GM12873 (cell line): ENCODE data around the gene FHIT.

ENCODE experiments used
- TF ChIP-seq, protein P1 (sequence below): IDR thresholded peaks from 2 replicates; pipeline ENCODE4 v1.5.1; 2012; ENCODE audit warnings: low read depth, mild to moderate bottlenecking, moderate library complexity, low read length, control low read depth; ENCODE audit not compliant: insufficient read depth; ENCODE audit errors: missing control alignments

Gene FHIT

GRCh38 chr3:59879031-59879581, 1372.1 kb downstream of the FHIT start:
- TF ChIP-seq, protein P1, sequence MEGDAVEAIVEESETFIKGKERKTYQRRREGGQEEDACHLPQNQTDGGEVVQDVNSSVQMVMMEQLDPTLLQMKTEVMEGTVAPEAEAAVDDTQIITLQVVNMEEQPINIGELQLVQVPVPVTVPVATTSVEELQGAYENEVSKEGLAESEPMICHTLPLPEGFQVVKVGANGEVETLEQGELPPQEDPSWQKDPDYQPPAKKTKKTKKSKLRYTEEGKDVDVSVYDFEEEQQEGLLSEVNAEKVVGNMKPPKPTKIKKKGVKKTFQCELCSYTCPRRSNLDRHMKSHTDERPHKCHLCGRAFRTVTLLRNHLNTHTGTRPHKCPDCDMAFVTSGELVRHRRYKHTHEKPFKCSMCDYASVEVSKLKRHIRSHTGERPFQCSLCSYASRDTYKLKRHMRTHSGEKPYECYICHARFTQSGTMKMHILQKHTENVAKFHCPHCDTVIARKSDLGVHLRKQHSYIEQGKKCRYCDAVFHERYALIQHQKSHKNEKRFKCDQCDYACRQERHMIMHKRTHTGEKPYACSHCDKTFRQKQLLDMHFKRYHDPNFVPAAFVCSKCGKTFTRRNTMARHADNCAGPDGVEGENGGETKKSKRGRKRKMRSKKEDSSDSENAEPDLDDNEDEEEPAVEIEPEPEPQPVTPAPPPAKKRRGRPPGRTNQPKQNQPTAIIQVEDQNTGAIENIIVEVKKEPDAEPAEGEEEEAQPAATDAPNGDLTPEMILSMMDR = no peak

DNA sequence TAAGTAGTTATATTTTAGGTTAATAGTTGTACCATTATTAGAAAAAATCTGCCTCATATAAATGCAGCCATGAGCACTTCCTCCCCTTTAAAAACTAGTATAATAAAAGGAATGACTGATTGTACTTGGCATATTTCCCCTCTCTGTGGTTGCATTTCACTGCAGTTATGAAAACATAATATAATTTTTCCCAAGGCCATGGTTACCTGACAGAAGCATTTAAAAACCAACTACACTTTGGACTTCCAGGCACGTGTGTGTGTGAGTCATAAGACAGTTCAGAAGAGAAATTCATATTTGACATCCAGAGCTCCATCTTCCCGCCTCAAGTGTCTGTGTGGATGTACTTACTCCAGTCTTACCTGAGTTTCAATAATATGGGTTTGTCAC, 1373.2 kb downstream of the FHIT start:
- TF ChIP-seq, protein P1 = no peak

DNA sequence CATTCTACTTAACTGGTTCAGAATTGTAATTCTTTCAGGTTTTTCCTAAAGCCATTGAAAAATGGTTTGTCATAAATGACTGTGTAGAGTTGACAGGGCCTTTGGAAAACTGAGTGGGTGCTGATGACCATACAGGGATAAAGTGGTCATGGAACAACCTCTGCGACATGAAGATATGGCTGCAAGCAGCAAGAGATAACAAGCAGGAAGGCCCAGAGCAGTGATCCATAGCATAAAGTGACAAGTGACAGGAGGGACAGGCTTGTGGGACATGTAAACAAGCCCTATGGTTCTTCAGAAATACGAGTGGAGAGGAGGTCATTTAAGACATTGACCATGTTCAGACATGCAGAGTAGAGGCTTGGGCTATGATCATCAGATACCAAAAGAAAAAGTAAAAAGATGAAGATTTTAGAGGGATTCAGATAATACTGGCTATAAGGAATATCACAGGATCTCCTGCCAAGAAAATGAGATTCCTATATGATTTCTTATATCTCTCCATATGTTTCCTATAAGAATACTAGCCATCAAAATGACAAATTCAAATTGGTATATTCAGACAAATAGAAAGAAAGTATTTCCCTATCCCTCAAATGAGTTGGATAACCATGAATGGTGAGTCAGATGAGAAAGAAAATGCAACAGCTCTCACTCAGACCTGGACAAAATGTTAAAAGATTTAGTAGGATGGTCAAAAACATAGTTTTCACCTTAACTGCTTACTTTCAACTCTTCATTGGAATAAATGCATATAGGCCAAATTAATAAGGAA, 1373.8 kb downstream of the FHIT start:
- TF ChIP-seq, protein P1 = no peak

GRCh38 chr3:59876533-59877062, 1374.7 kb downstream of the FHIT start:
- TF ChIP-seq, protein P1 = no peak

DNA sequence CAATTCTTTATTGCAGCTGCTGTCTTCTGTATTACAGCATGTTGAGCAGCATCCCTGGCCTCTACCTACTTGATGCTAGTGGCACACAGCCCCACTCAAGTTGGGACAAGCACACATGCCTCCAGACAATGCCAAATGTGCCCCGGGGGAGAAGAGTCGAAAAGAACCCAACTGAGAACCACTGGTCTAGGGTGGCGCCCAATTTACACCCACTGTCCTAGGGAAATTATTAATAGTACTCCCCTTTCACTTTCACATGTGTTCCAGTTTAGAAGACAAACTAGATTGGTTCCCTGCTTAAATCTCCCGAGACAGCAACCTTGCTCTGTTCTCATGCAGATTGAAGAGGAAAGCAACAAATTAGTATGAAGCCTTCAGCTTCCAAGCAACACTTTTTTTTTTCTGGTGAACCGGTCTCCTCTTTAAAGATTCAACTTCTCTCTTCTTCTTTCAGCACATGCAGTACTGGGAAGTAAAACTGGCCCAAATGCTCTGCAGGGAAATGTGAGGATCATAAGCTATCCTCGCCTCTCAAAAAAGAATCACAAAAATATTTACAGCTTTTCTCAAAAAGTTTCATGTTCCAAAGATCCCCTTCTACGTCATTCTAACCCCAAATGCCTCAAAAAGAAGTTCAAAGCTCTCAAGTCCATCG, 1377.5 kb downstream of the FHIT start:
- TF ChIP-seq, protein P1 = no peak

DNA sequence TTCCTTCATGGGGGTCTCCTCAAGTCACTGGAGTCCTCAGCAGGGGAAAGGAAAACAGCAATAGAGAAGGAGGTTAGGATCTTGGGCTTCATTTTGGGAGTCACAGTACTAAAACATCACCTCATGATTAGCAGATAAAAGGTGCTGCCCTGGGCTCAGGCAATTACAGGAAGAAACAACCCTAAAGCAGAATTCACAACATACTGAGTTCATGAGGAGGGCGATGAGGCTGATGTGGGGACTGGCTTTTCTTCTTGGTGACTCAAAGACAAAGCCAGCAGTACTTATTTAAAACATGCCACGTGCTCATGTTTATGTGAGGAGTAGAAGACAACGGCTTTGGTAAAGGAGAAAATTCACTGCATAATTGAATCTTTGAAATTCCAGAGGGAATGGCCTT, 1379.1 kb downstream of the FHIT start:
- TF ChIP-seq, protein P1 = no peak
